Brain microvascular endothelial cell (primary cell): ENCODE results near the gene CTDSPL.

Experiments used
- DNase-seq: peaks from one replicate; pipeline ENCODE4 v3.0.0-alpha.2; 2020
- H3K27ac ChIP-seq: fragments of 250-450 bp; sonication (Bioruptor Pico); 2 replicates; pipeline ENCODE4 v1.5.1; 2020; ENCODE audit warnings: mild to moderate bottlenecking, moderate library complexity
- H3K27me3 ChIP-seq: fragments of 250-450 bp; sonication (Bioruptor Pico); replicated peaks from 2 replicates; pipeline ENCODE4 v1.5.1; 2020; ENCODE audit warnings: mild to moderate bottlenecking
- H3K36me3 ChIP-seq: fragments of 250-450 bp; sonication (Bioruptor Pico); replicated peaks from 2 replicates; pipeline ENCODE4 v1.5.1; 2020; ENCODE audit warnings: mild to moderate bottlenecking
- H3K4me3 ChIP-seq: 2 replicates; pipeline ENCODE4 v1.5.1; 2011; ENCODE audit warnings: low read depth, mild to moderate bottlenecking, control low read depth, low read length, moderate library complexity
- CTCF ChIP-seq: IDR thresholded peaks from 2 replicates; pipeline ENCODE4 v1.5.1; 2011; ENCODE audit warnings: low read depth, mild to moderate bottlenecking, moderate library complexity, low read length, control low read depth, inconsistent platforms; ENCODE audit errors: missing control alignments
- in situ Hi-C: cut with HindIII; loops from 2 replicates; pipeline ENCODE4 v1.10.0; 2017; ENCODE audit warnings: low sequenced_read_pairs, low pct_ligation_motif_present

Gene CTDSPL

GRCh38 chr3:37912052-37912733, 50.5 kb downstream of the CTDSPL start:
- in situ Hi-C loops = no loop called here
- Histone ChIP-seq H3K4me3 (no peak overlapping the region), H3K27ac (no peak overlapping the region), H3K36me3 (no peaks in the 10 kb centered on the region), H3K27me3 (no peaks in the 10 kb centered on the region)
- no peak for DNase-seq
- TF ChIP-seq CTCF = peak; percentile 38

GRCh38 chr3:37913522-37913921, 51.8 kb downstream of the CTDSPL start:
- DNase-seq = no peak
- no peaks in the 10 kb centered on the region for H3K36me3 ChIP-seq
- in situ Hi-C loops = no loop called here
- no peaks in the 10 kb centered on the region for H3K27me3 ChIP-seq
- no peak for TF ChIP-seq CTCF
- H3K4me3 ChIP-seq = no peak overlapping the region
- H3K27ac ChIP-seq = no peak overlapping the region

- no peak for TF ChIP-seq CTCF
- no peak overlapping the region for H3K4me3 ChIP-seq
- no peaks in the 10 kb centered on the region for H3K36me3 ChIP-seq
- no peaks in the 10 kb centered on the region for H3K27me3 ChIP-seq
- in situ Hi-C loops = no loop called here
- DNase-seq = no peak
- no peak overlapping the region for H3K27ac ChIP-seq
These were observed 55.0 kb downstream of the CTDSPL start for GRCh38 chr3:37916685-37917084.

GRCh38 chr3:37918627-37919026, 56.9 kb downstream of the CTDSPL start:
- Histone ChIP-seq H3K4me3 (no peak overlapping the region), H3K27me3 (no peaks in the 10 kb centered on the region), H3K27ac (no peak overlapping the region), H3K36me3 (no peaks in the 10 kb centered on the region)
- in situ Hi-C loops = no loop called here
- no peak for DNase-seq
- TF ChIP-seq CTCF = no peak

GRCh38 chr3:37920156-37920699, 58.5 kb downstream of the CTDSPL start:
- Histone ChIP-seq H3K36me3 (no peaks in the 10 kb centered on the region), H3K4me3 (no peak overlapping the region), H3K27ac (no peak overlapping the region), H3K27me3 (no peaks in the 10 kb centered on the region)
- in situ Hi-C loops = no loop called here
- no peak for DNase-seq
- no peak for TF ChIP-seq CTCF

GRCh38 chr3:37921025-37921424, 59.3 kb downstream of the CTDSPL start:
- no peak overlapping the region for H3K4me3 ChIP-seq
- no peak for DNase-seq
- H3K36me3 ChIP-seq = no peaks in the 10 kb centered on the region
- H3K27ac ChIP-seq = no peak overlapping the region
- no peak for TF ChIP-seq CTCF
- H3K27me3 ChIP-seq = no peaks in the 10 kb centered on the region
- in situ Hi-C loops = no loop called here
